GM19351 (cell line): ENCODE results near the gene VPS18.

ENCODE experiments used
- ATAC-seq: cut with Tn5 transposase; IDR thresholded peaks from one replicate; pipeline ENCODE4 v1.9.1; 2021; ENCODE audit warnings: mild to moderate bottlenecking, moderate library complexity; ENCODE audit not compliant: unreplicated experiment

VPS18 gene

GRCh38 chr15:40870716-40871115 lies 23.5 kb upstream of the VPS18 start:
- no peak for ATAC-seq

GRCh38 chr15:40871749-40872617 lies 22.3 kb upstream of the VPS18 start:
- no peak for ATAC-seq

GRCh38 chr15:40872791-40873693 lies 21.2 kb upstream of the VPS18 start:
- ATAC-seq = no peak

- ATAC-seq = peak; percentile 57
Measured at GRCh38 chr15:40873694-40874561, 20.3 kb upstream of the VPS18 start, which contains the start of gene RHOV. Gene RHOV (minus strand): TSS chr15:40874234. CDS start chr15:40874139, 95 bp downstream.

GRCh38 chr15:40875991-40876730 lies 18.1 kb upstream of the VPS18 start:
- ATAC-seq = no peak

- no peak for ATAC-seq
Measured at GRCh38 chr15:40877694-40878093, 16.6 kb upstream of the VPS18 start.

GRCh38 chr15:40878785-40879184 lies 15.5 kb upstream of the VPS18 start:
- peak; percentile 56 for ATAC-seq

GRCh38 chr15:40879609-40880008 lies 14.6 kb upstream of the VPS18 start:
- ATAC-seq = no peak

- ATAC-seq = no peak
Measured at GRCh38 chr15:40881351-40881750, 12.9 kb upstream of the VPS18 start.

- ATAC-seq = no peak
Measured at GRCh38 chr15:40886586-40886985, 7.7 kb upstream of the VPS18 start.

- no peak for ATAC-seq
Measured at GRCh38 chr15:40889112-40889511, 5.1 kb upstream of the VPS18 start.

- no peak for ATAC-seq
Measured at GRCh38 chr15:40891138-40891537, 3.1 kb upstream of the VPS18 start.

GRCh38 chr15:40891810-40892446 lies 2.3 kb upstream of the VPS18 start:
- ATAC-seq = no peak

- no peak for ATAC-seq
Measured at GRCh38 chr15:40892447-40893012, 1.7 kb upstream of the VPS18 start.

GRCh38 chr15:40893019-40893670 lies 1.1 kb upstream of the VPS18 start:
- no peak for ATAC-seq

GRCh38 chr15:40894681-40895448 lies 615 bp downstream of the VPS18 start:
- peak; percentile 44 for ATAC-seq

GRCh38 chr15:40899536-40900207 lies 5.4 kb downstream of the VPS18 start:
- ATAC-seq = no peak
